ENCODE data around the gene TMEM207. TPM values are rescaled to one million over a fixed set of nuclear protein-coding genes. Genes with fewer than 3 reads are reported as not detected.

Gene TMEM207
- total and polyA plus RNA-seq, 2 of the 8 experiments (the other 6 are each of a cell fraction or from before 2014, with no cell fraction given) = not detected

- H3K4me1 ChIP-seq (replicated peaks in 1 of 4; ENCODE audit: control insufficient read depth in 3 of 4, insufficient read depth in 4 of 4, low read length in 3 of 4) = no peaks in the 10 kb centered on the region
- no peak overlapping the region for H3K4me3 ChIP-seq (ENCODE audit: extremely low read depth in 1 of 4, insufficient read depth in 2 of 4, low read depth in 3 of 4, low read length in 4 of 4)
- H4K91ac ChIP-seq (replicated peaks; ENCODE audit: insufficient read length, low read length) = no peak overlapping the region
- no peak overlapping the region for H2BK12ac ChIP-seq (ENCODE audit: low read depth, low read length)
- no peak overlapping the region for H3K14ac ChIP-seq (ENCODE audit: insufficient read length)
- ChIA-PET POLR2A (ENCODE audit: partially characterized antibody) (no interaction called here), CTCF (ENCODE audit: partially characterized antibody) (interaction anchor here (0.6 to 2.0 kb wide), 4 partner anchors 63 to 1230 kb away, joined by 3 to 5 read pairs (median 4); partner anchors contain the start of gene CLDN1)
- no peak for FAIRE-seq
- H3K27ac ChIP-seq (ENCODE audit: low read depth, low read length) = no peak overlapping the region
- H3K4me2 ChIP-seq (ENCODE audit: insufficient read depth in 1 of 2, low read depth in 2 of 2, low read length in 2 of 2) = no peak overlapping the region
- no peaks in the 10 kb centered on the region for H3K36me3 ChIP-seq (ENCODE audit: control insufficient read depth in 2 of 4, insufficient read depth in 4 of 4, low read length in 3 of 4)
- H3K79me1 ChIP-seq (ENCODE audit: low read depth, low read length) = no peaks in the 10 kb centered on the region
- no peaks in the 10 kb centered on the region for H3K9me3 ChIP-seq (ENCODE audit: insufficient read depth in 2 of 2, low read depth in 1 of 2, low read length in 1 of 2)
- H3K23me2 ChIP-seq (ENCODE audit: low read depth, low read length) = no peaks in the 10 kb centered on the region
- H4K5ac ChIP-seq (ENCODE audit: insufficient read length, low read depth, low read length) = no peak overlapping the region
- WGBS, 2 experiments (ENCODE audit: extremely low coverage in 1 of 2, insufficient coverage in 1 of 2, insufficient read length in 1 of 2, insufficient replicate concordance in 2 of 2, low coverage in 1 of 2, low lambda C conversion rate in 2 of 2, missing lambda C conversion rate in 1 of 2) = 91% methylated on average over 8 of the region's 8 CpGs; no CpG with 5 or more reads in 1 of the 2 experiments
- no peaks in the 10 kb centered on the region for H3K27me3 ChIP-seq (replicated peaks in 1 of 4; ENCODE audit: control insufficient read depth in 3 of 4, extremely low read depth in 1 of 4, insufficient read depth in 3 of 4, low read length in 3 of 4)
- H2BK120ac ChIP-seq (replicated peaks; ENCODE audit: low read depth, low read length) = no peak overlapping the region
- H3K56ac ChIP-seq (replicated peaks; ENCODE audit: insufficient read length, low read depth, low read length) = no peak overlapping the region
- no peaks in the 10 kb centered on the region for H3K79me2 ChIP-seq (ENCODE audit: control insufficient read depth in 1 of 2, insufficient read depth in 2 of 2, low read length in 2 of 2)
- H3K9ac ChIP-seq (replicated peaks in 1 of 4; ENCODE audit: extremely low read depth in 1 of 4, low read depth in 3 of 4, low read length in 3 of 4) = no peak overlapping the region
- H2BK5ac ChIP-seq (ENCODE audit: low read depth, low read length) = no peak overlapping the region
- no peak overlapping the region for H2AFZ ChIP-seq (ENCODE audit: low read length)
- H4K8ac ChIP-seq (ENCODE audit: extremely low read depth, insufficient read depth, low read length) = no peak overlapping the region
- H3K4ac ChIP-seq (replicated peaks; ENCODE audit: insufficient read length, low read depth, low read length) = no peak overlapping the region
- H2BK20ac ChIP-seq (ENCODE audit: low read length) = no peak overlapping the region
- H4K20me1 ChIP-seq (replicated peaks in 1 of 2; ENCODE audit: control insufficient read depth in 1 of 2, insufficient read depth in 2 of 2, low read length in 2 of 2) = no peaks in the 10 kb centered on the region
- no peak overlapping the region for H3K23ac ChIP-seq (ENCODE audit: insufficient read length)
- H2AK5ac ChIP-seq (ENCODE audit: low read depth, low read length) = no peak overlapping the region
- no peak for DNase-seq (ENCODE audit: low read depth in 1 of 2, low spot score in 2 of 2)
- no peak for TF ChIP-seq EGR1 (IDR thresholded peaks at IDR 0.05; ENCODE audit: borderline replicate concordance, low read depth, low read length)
- no peak for TF ChIP-seq KDM1A (IDR thresholded peaks at IDR 0.05; ENCODE audit: borderline replicate concordance, low read length)
- TF ChIP-seq CTCF (IDR thresholded peaks at IDR 0.05; ENCODE audit: control extremely low read depth in 1 of 3, insufficient read depth in 1 of 3, low read depth in 1 of 3, low read length in 3 of 3) = peak in 1 of 3 experiments; percentile 14; a peak in 1 of 4 replicates
- TF ChIP-seq RAD21 (IDR thresholded peaks at IDR 0.05 in 1 of 2, conservative IDR thresholded peaks at IDR 0.05 in 1 of 2; ENCODE audit: low read depth in 2 of 2, low read length in 2 of 2) = peak; percentile 13 to 37; a peak in 1 of 4 replicates
- no peak overlapping the region for H2BK15ac ChIP-seq (ENCODE audit: low read length)
- H3K18ac ChIP-seq (ENCODE audit: extremely low read depth, low read length) = no peak overlapping the region
Observed at GRCh38 chr3:190399677-190400076, 50.0 kb downstream of the TMEM207 start.

All from H1 (cell line).